ENCODE data around the gene FOXO1.

The FOXO1 gene

DNA sequence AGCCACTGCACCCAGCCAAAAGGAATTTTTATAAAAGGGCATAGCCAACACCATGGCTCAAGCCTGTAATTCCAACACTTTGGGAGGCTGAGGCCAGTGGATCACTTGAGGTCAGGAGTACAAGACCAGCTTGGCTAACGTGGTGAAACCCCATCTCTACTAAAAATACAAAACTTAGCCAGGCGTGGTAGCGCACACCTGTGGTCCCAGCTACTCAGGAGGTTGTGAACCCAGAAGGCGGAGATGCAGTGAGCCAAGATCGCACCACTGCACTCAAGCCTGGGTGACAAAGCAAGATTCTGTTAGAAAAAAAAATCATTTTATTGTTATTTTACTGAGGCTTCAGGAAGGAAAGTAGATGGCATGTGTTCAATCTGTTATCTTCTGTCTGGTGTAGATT lies 31.3 kb upstream of the FOXO1 start:
- Histone ChIP-seq H3K27ac (ENCODE audit: low read length) (no peak overlapping the region), H3K4me3 (ENCODE audit: low read depth in 1 of 2, low read length in 2 of 2) (no peak overlapping the region), H3K9ac (ENCODE audit: low read depth, low read length) (no peak overlapping the region), H3K27me3 (ENCODE audit: insufficient read depth, low read length, poor library complexity) (no peaks in the 10 kb centered on the region), H3K79me2 (ENCODE audit: insufficient read depth, low read length) (no peaks in the 10 kb centered on the region), H3K9me3 (ENCODE audit: insufficient read depth, low read length, severe bottlenecking) (no peaks in the 10 kb centered on the region), H4K20me1 (ENCODE audit: insufficient read depth, low read length) (no peaks in the 10 kb centered on the region), H3K36me3 (ENCODE audit: insufficient read depth, low read length) (no peaks in the 10 kb centered on the region), H2AFZ (ENCODE audit: low read depth, low read length) (no peak overlapping the region), H3K4me2 (ENCODE audit: insufficient read depth, low read length) (no peak overlapping the region), H3K4me1 (ENCODE audit: insufficient read depth, low read length) (no peaks in the 10 kb centered on the region)
- ATAC-seq (ENCODE audit: insufficient read depth, low read depth) (no peak), DNase-seq (no peak)
- TF ChIP-seq, protein P1, sequence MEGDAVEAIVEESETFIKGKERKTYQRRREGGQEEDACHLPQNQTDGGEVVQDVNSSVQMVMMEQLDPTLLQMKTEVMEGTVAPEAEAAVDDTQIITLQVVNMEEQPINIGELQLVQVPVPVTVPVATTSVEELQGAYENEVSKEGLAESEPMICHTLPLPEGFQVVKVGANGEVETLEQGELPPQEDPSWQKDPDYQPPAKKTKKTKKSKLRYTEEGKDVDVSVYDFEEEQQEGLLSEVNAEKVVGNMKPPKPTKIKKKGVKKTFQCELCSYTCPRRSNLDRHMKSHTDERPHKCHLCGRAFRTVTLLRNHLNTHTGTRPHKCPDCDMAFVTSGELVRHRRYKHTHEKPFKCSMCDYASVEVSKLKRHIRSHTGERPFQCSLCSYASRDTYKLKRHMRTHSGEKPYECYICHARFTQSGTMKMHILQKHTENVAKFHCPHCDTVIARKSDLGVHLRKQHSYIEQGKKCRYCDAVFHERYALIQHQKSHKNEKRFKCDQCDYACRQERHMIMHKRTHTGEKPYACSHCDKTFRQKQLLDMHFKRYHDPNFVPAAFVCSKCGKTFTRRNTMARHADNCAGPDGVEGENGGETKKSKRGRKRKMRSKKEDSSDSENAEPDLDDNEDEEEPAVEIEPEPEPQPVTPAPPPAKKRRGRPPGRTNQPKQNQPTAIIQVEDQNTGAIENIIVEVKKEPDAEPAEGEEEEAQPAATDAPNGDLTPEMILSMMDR (IDR thresholded peaks at IDR 0.05; ENCODE audit: borderline replicate concordance, extremely low read depth, low read length, poor library complexity, severe bottlenecking): no peak
- TF ChIP-seq EZH2 (IDR thresholded peaks at IDR 0.05; ENCODE audit: borderline replicate concordance, low read depth, low read length, severe bottlenecking): no peak

DNA sequence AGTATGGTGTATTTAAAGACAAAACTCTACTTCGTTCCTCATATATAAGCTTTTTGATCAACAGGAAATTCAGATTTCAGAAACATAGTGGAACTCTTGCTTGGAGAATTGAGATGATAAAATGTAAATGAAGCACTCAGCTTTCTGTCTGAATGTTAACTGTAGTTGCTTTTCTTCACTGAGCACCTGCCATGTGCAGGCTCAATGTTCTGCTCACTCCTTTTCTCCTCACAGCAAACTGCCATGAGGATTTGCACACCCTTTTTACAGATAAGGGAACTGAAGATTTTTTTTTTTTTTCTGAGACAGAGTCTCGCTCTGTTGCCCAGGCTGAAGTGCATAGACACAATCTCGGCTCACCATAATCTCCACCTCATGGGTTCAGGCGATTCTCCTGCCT lies 28.0 kb upstream of the FOXO1 start:
- Histone ChIP-seq H3K9ac (ENCODE audit: low read depth, low read length) (no peak overlapping the region), H3K36me3 (ENCODE audit: insufficient read depth, low read length) (no peaks in the 10 kb centered on the region), H3K4me2 (ENCODE audit: insufficient read depth, low read length) (no peak overlapping the region), H3K9me3 (ENCODE audit: insufficient read depth, low read length, severe bottlenecking) (no peaks in the 10 kb centered on the region), H2AFZ (ENCODE audit: low read depth, low read length) (no peak overlapping the region), H3K27me3 (ENCODE audit: insufficient read depth, low read length, poor library complexity) (no peaks in the 10 kb centered on the region), H3K4me3 (ENCODE audit: low read depth in 1 of 2, low read length in 2 of 2) (no peak overlapping the region), H3K27ac (ENCODE audit: low read length) (no peak overlapping the region), H3K79me2 (ENCODE audit: insufficient read depth, low read length) (no peaks in the 10 kb centered on the region), H3K4me1 (ENCODE audit: insufficient read depth, low read length) (no peaks in the 10 kb centered on the region), H4K20me1 (ENCODE audit: insufficient read depth, low read length) (no peaks in the 10 kb centered on the region)
- TF ChIP-seq, protein P1 (IDR thresholded peaks at IDR 0.05; ENCODE audit: borderline replicate concordance, extremely low read depth, low read length, poor library complexity, severe bottlenecking): no peak
- TF ChIP-seq EZH2 (IDR thresholded peaks at IDR 0.05; ENCODE audit: borderline replicate concordance, low read depth, low read length, severe bottlenecking): no peak
- no peak for ATAC-seq (ENCODE audit: insufficient read depth, low read depth)
- DNase-seq: no peak

- no peak for TF ChIP-seq EZH2 (IDR thresholded peaks at IDR 0.05; ENCODE audit: borderline replicate concordance, low read depth, low read length, severe bottlenecking)
- TF ChIP-seq, protein P1 (IDR thresholded peaks at IDR 0.05; ENCODE audit: borderline replicate concordance, extremely low read depth, low read length, poor library complexity, severe bottlenecking): no peak
- Histone ChIP-seq H2AFZ (ENCODE audit: low read depth, low read length) (no peak overlapping the region), H3K36me3 (ENCODE audit: insufficient read depth, low read length) (no peaks in the 10 kb centered on the region), H3K4me2 (ENCODE audit: insufficient read depth, low read length) (no peak overlapping the region), H3K4me3 (ENCODE audit: low read depth in 1 of 2, low read length in 2 of 2) (no peak overlapping the region), H3K27ac (ENCODE audit: low read length) (no peak overlapping the region), H3K9me3 (ENCODE audit: insufficient read depth, low read length, severe bottlenecking) (no peaks in the 10 kb centered on the region), H3K4me1 (ENCODE audit: insufficient read depth, low read length) (no peaks in the 10 kb centered on the region), H3K79me2 (ENCODE audit: insufficient read depth, low read length) (no peaks in the 10 kb centered on the region), H4K20me1 (ENCODE audit: insufficient read depth, low read length) (no peaks in the 10 kb centered on the region), H3K27me3 (ENCODE audit: insufficient read depth, low read length, poor library complexity) (no peaks in the 10 kb centered on the region), H3K9ac (ENCODE audit: low read depth, low read length) (no peak overlapping the region)
- no peak for DNase-seq
- ATAC-seq (ENCODE audit: insufficient read depth, low read depth): no peak
Measured at GRCh38 chr13:40692946-40693345, 26.5 kb upstream of the FOXO1 start.

DNA sequence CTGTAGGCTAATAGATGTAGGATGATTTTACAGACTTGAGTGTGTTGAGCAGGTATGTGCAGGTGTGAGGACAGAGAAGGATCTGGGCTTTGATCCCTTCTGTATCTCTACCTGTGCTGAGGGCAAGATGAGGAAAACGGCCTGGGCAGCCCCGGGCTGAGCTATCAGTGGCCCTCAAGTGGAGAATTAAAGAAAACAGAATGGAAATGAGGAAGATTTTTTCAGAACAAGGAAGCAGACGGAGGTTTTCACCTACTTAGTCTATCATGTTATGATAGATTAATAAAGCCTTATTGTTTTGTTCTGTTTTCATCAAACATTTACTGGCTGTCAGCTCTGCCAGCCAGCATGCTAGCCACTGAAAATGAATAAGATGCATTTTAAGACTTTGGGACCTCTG lies 22.3 kb upstream of the FOXO1 start:
- no peaks in the 10 kb centered on the region for H3K4me1 ChIP-seq (ENCODE audit: insufficient read depth, low read length)
- no peak overlapping the region for H3K4me3 ChIP-seq (ENCODE audit: low read depth in 1 of 2, low read length in 2 of 2)
- H3K27me3 ChIP-seq (ENCODE audit: insufficient read depth, low read length, poor library complexity): no peaks in the 10 kb centered on the region
- no peaks in the 10 kb centered on the region for H3K9me3 ChIP-seq (ENCODE audit: insufficient read depth, low read length, severe bottlenecking)
- TF ChIP-seq, protein P1 (IDR thresholded peaks at IDR 0.05; ENCODE audit: borderline replicate concordance, extremely low read depth, low read length, poor library complexity, severe bottlenecking): no peak
- TF ChIP-seq EZH2 (IDR thresholded peaks at IDR 0.05; ENCODE audit: borderline replicate concordance, low read depth, low read length, severe bottlenecking): no peak
- no peak for ATAC-seq (ENCODE audit: insufficient read depth, low read depth)
- no peak for DNase-seq
- H3K27ac ChIP-seq (ENCODE audit: low read length): no peak overlapping the region
- no peak overlapping the region for H3K9ac ChIP-seq (ENCODE audit: low read depth, low read length)
- H4K20me1 ChIP-seq (ENCODE audit: insufficient read depth, low read length): no peaks in the 10 kb centered on the region
- H3K4me2 ChIP-seq (ENCODE audit: insufficient read depth, low read length): no peak overlapping the region
- no peaks in the 10 kb centered on the region for H3K36me3 ChIP-seq (ENCODE audit: insufficient read depth, low read length)
- H3K79me2 ChIP-seq (ENCODE audit: insufficient read depth, low read length): no peaks in the 10 kb centered on the region
- no peak overlapping the region for H2AFZ ChIP-seq (ENCODE audit: low read depth, low read length)

Data from DND-41 (cell line).